Astrocyte (in vitro differentiated cells and primary cell): ENCODE results near the gene RNF166. TPM values are rescaled to one million over a fixed set of nuclear protein-coding genes. Genes with fewer than 3 reads are reported as not detected.
A peak's percentile ranks its signal among the peaks of the same experiment; 100 is the strongest.

Source experiments
- DNase-seq: peaks from one replicate; pipeline ENCODE4 v3.0.0-alpha.2; 2010; ENCODE audit warnings: low read depth
- FAIRE-seq: peaks from 2 replicates; lab custom pipeline; 2011; peaks lifted over from hg19 to GRCh38; lab: Jason Lieb, UNC
- H2AFZ ChIP-seq: 2 replicates; pipeline ENCODE4 v1.6.0; 2012; ENCODE audit warnings: low read depth, low read length, inconsistent platforms
- H3K27ac ChIP-seq: 2 replicates; pipeline ENCODE4 v1.5.1; 2011; ENCODE audit warnings: low read depth, low read length, inconsistent platforms
- H3K27me3 ChIP-seq: 2 replicates; pipeline ENCODE4 v1.6.0; 2011; ENCODE audit warnings: low read length, inconsistent platforms; ENCODE audit not compliant: insufficient read depth
- H3K36me3 ChIP-seq: 2 replicates; pipeline ENCODE4 v1.5.1; 2011; ENCODE audit warnings: low read length, inconsistent platforms; ENCODE audit not compliant: insufficient read depth
- H3K4me1 ChIP-seq: 2 replicates; pipeline ENCODE4 v1.5.1; 2011; ENCODE audit warnings: low read length, inconsistent platforms; ENCODE audit not compliant: insufficient read depth
- H3K4me2 ChIP-seq: 2 replicates; pipeline ENCODE4 v1.6.0; 2012; ENCODE audit warnings: low read length, inconsistent platforms
- H3K4me3 ChIP-seq: 2 replicates; pipeline ENCODE4 v1.5.1; 2011; ENCODE audit warnings: low read depth, mild to moderate bottlenecking, low read length, inconsistent platforms; ENCODE audit not compliant: insufficient read depth
- H3K79me2 ChIP-seq: 2 replicates; pipeline ENCODE4 v1.6.0; 2012; ENCODE audit warnings: mild to moderate bottlenecking, low read length, inconsistent platforms; ENCODE audit not compliant: insufficient read depth
- H3K9ac ChIP-seq: 2 replicates; pipeline ENCODE4 v1.6.0; 2012; ENCODE audit warnings: mild to moderate bottlenecking, low read length, inconsistent platforms
- H3K9me3 ChIP-seq: 2 replicates; pipeline ENCODE4 v1.5.1; 2012; ENCODE audit warnings: low read depth, mild to moderate bottlenecking, low read length, inconsistent platforms; ENCODE audit not compliant: insufficient read depth
- H4K20me1 ChIP-seq: 2 replicates; pipeline ENCODE4 v1.6.0; 2012; ENCODE audit warnings: low read length, inconsistent platforms; ENCODE audit not compliant: insufficient read depth
- H3K27ac Mint-ChIP-seq: one replicate; pipeline ENCODE4 v1.8.0; 2021; ENCODE audit warnings: mild to moderate bottlenecking, mixed read lengths; ENCODE audit not compliant: unreplicated experiment
- H3K27me3 Mint-ChIP-seq: one replicate; pipeline ENCODE4 v1.8.0; 2021; ENCODE audit warnings: low read depth, mixed read lengths; ENCODE audit not compliant: unreplicated experiment
- H3K36me3 Mint-ChIP-seq: one replicate; pipeline ENCODE4 v1.8.0; 2021; ENCODE audit warnings: low read depth, mixed read lengths; ENCODE audit not compliant: unreplicated experiment
- H3K4me1 Mint-ChIP-seq: one replicate; pipeline ENCODE4 v1.8.0; 2021; ENCODE audit warnings: low read depth, mixed read lengths; ENCODE audit not compliant: unreplicated experiment
- H3K4me3 Mint-ChIP-seq: one replicate; pipeline ENCODE4 v1.8.0; 2021; ENCODE audit warnings: mild to moderate bottlenecking, moderate library complexity, mixed read lengths; ENCODE audit not compliant: unreplicated experiment
- H3K9me3 Mint-ChIP-seq: one replicate; pipeline ENCODE4 v1.8.0; 2021; ENCODE audit warnings: mild to moderate bottlenecking, mixed read lengths; ENCODE audit not compliant: unreplicated experiment
- CTCF ChIP-seq: IDR thresholded peaks from 2 replicates; pipeline ENCODE4 v1.5.1; 2011; ENCODE audit warnings: low read depth, mild to moderate bottlenecking, inconsistent platforms, low read length, moderate library complexity; ENCODE audit not compliant: insufficient read depth
- EZH2 ChIP-seq: IDR thresholded peaks from 2 replicates; pipeline ENCODE4 v1.6.1; 2012; ENCODE audit warnings: mild to moderate bottlenecking, low read length, inconsistent platforms; ENCODE audit not compliant: insufficient read depth
- total RNA-seq: library from RNA; stranded (reverse); gene quantifications from 2 replicates; pipeline ENCODE4 v1.2.1, GENCODE V29; 2021

Gene RNF166
- total RNA-seq, 1 donor from 2014 or later, result 15.4 TPM

- H3K36me3 ChIP-seq, result no peaks in the 10 kb centered on the region
- Mint-ChIP-seq H3K27ac (no peak overlapping the region), H3K4me1 (peaks cover 8% of the 10 kb centered on the region), H3K27me3 (no peaks in the 10 kb centered on the region), H3K4me3 (no peak overlapping the region), H3K9me3 (no peaks in the 10 kb centered on the region), H3K36me3 (peaks cover 8% of the 10 kb centered on the region)
- peak overlapping the region; percentile 73 for H3K4me2 ChIP-seq
- H3K4me1 ChIP-seq, result peaks cover 28% of the 10 kb centered on the region
- H3K9me3 ChIP-seq, result no peaks in the 10 kb centered on the region
- H3K27ac ChIP-seq, result peak overlapping the region; percentile 60
- DNase-seq (no peak), FAIRE-seq (no peak)
- peaks cover 16% of the 10 kb centered on the region for H4K20me1 ChIP-seq
- TF ChIP-seq CTCF, result no peak
- TF ChIP-seq EZH2, result no peak
- no peak overlapping the region for H3K4me3 ChIP-seq
- H3K27me3 ChIP-seq, result no peaks in the 10 kb centered on the region
- H2AFZ ChIP-seq, result no peak overlapping the region
- peak overlapping the region; percentile 34 for H3K9ac ChIP-seq
- peaks cover 47% of the 10 kb centered on the region for H3K79me2 ChIP-seq
Measured at GRCh38 chr16:88700322-88700635, 5.9 kb downstream of the RNF166 start.

- no peaks in the 10 kb centered on the region for H3K9me3 Mint-ChIP-seq
- Histone ChIP-seq H3K79me2 (peaks cover 36% of the 10 kb centered on the region), H3K36me3 (no peaks in the 10 kb centered on the region), H3K9ac (no peak overlapping the region), H3K4me3 (no peak overlapping the region), H3K27ac (no peak overlapping the region), H3K9me3 (no peaks in the 10 kb centered on the region), H4K20me1 (peaks cover 5% of the 10 kb centered on the region), H3K4me2 (no peak overlapping the region), H3K4me1 (peaks cover 23% of the 10 kb centered on the region), H3K27me3 (no peaks in the 10 kb centered on the region), H2AFZ (no peak overlapping the region)
- H3K27ac Mint-ChIP-seq, result no peak overlapping the region
- peaks cover 8% of the 10 kb centered on the region for H3K36me3 Mint-ChIP-seq
- peaks cover 8% of the 10 kb centered on the region for H3K4me1 Mint-ChIP-seq
- peaks cover 3% of the 10 kb centered on the region for H3K27me3 Mint-ChIP-seq
- no peak for FAIRE-seq
- TF ChIP-seq EZH2 (no peak), CTCF (no peak)
- DNase-seq, result no peak
- H3K4me3 Mint-ChIP-seq, result no peak overlapping the region
Measured at GRCh38 chr16:88699180-88699579, 7.0 kb downstream of the RNF166 start.

GRCh38 chr16:88698646-88699045 lies 7.6 kb downstream of the RNF166 start:
- no peaks in the 10 kb centered on the region for H3K9me3 ChIP-seq
- no peak for TF ChIP-seq CTCF
- TF ChIP-seq EZH2, result no peak
- Mint-ChIP-seq H3K27me3 (peaks cover 3% of the 10 kb centered on the region), H3K4me3 (no peak overlapping the region), H3K9me3 (no peaks in the 10 kb centered on the region), H3K36me3 (peaks cover 8% of the 10 kb centered on the region), H3K4me1 (peaks cover 4% of the 10 kb centered on the region), H3K27ac (no peak overlapping the region)
- H3K36me3 ChIP-seq, result no peaks in the 10 kb centered on the region
- FAIRE-seq, result no peak
- no peak for DNase-seq
- no peaks in the 10 kb centered on the region for H4K20me1 ChIP-seq
- no peak overlapping the region for H3K9ac ChIP-seq
- H3K27me3 ChIP-seq, result no peaks in the 10 kb centered on the region
- H3K27ac ChIP-seq, result no peak overlapping the region
- H3K79me2 ChIP-seq, result peaks cover 31% of the 10 kb centered on the region
- H3K4me3 ChIP-seq, result no peak overlapping the region
- H2AFZ ChIP-seq, result no peak overlapping the region
- peaks cover 20% of the 10 kb centered on the region for H3K4me1 ChIP-seq
- no peak overlapping the region for H3K4me2 ChIP-seq
